SK-N-SH treated with all-trans-retinoic acid at 6 μM for 48 hours (cell line): ENCODE data around the gene FOXO3.
"Not testable (repeated sequence)": the region's sequence is repeated elsewhere in the genome, so short reads cannot be mapped to it uniquely, and the experiment has no call there.

Experiments
- ATAC-seq: fragments of 200-7000 bp; cut with Tn5 transposase; 3 replicates; pipeline ENCODE4 v1.9.1; 2020; ENCODE audit warnings: mild to moderate bottlenecking, moderate library complexity
- ARNTL ChIP-seq: fragments of 450-650 bp; formaldehyde crosslinking; IDR thresholded peaks from 2 replicates; pipeline ENCODE4 v1.5.0; 2020; ENCODE audit warnings: low read depth, mild to moderate bottlenecking, moderate library complexity, borderline replicate concordance
- BACH2 ChIP-seq: fragments of 250-450 bp; sonication (Bioruptor Pico); IDR thresholded peaks from 2 replicates; pipeline ENCODE4 v1.9.0; 2021; ENCODE audit warnings: mild to moderate bottlenecking, borderline replicate concordance
- CREB5 ChIP-seq: fragments of 250-450 bp; sonication (Bioruptor Pico); IDR thresholded peaks from 2 replicates; pipeline ENCODE4 v1.5.1; 2020; ENCODE audit warnings: low read depth, mild to moderate bottlenecking, moderate library complexity
- CSDC2 ChIP-seq: fragments of 250-450 bp; sonication (Bioruptor Pico); IDR thresholded peaks from 2 replicates; pipeline ENCODE4 v1.5.0; 2020; ENCODE audit warnings: mild to moderate bottlenecking, moderate library complexity
- ESRRG ChIP-seq: fragments of 250-450 bp; sonication (Bioruptor Pico); IDR thresholded peaks from 2 replicates; pipeline ENCODE4 v1.6.1; 2021; ENCODE audit warnings: mild to moderate bottlenecking
- GLIS3 ChIP-seq: fragments of 250-450 bp; sonication (Bioruptor Pico); IDR thresholded peaks from 2 replicates; pipeline ENCODE4 v1.5.0; 2020; ENCODE audit warnings: mild to moderate bottlenecking, moderate library complexity
- ISL1 ChIP-seq: fragments of 250-450 bp; sonication (Bioruptor Pico); IDR thresholded peaks from 2 replicates; pipeline ENCODE4 v2.1.2; 2022; ENCODE audit warnings: mild to moderate bottlenecking, moderate library complexity
- OSR1 ChIP-seq: fragments of 250-450 bp; sonication (Bioruptor Pico); IDR thresholded peaks from 2 replicates; pipeline ENCODE4 v1.8.0; 2022; ENCODE audit warnings: moderate library complexity, mild to moderate bottlenecking, inconsistent platforms
- PATZ1 ChIP-seq: fragments of 250-450 bp; sonication (Bioruptor Pico); IDR thresholded peaks from 2 replicates; pipeline ENCODE4 v1.8.0; 2020; ENCODE audit warnings: mild to moderate bottlenecking, moderate library complexity, borderline replicate concordance
- PPARA ChIP-seq: fragments of 250-450 bp; sonication (Bioruptor Pico); IDR thresholded peaks from 2 replicates; pipeline ENCODE4 v1.5.0; 2020; ENCODE audit warnings: mild to moderate bottlenecking, borderline replicate concordance
- RARB ChIP-seq: fragments of 250-450 bp; sonication (Bioruptor Pico); IDR thresholded peaks from 2 replicates; pipeline ENCODE4 v1.8.0; 2021; ENCODE audit warnings: mild to moderate bottlenecking, moderate library complexity
- SNAI2 ChIP-seq: fragments of 250-450 bp; sonication (Bioruptor Pico); IDR thresholded peaks from 2 replicates; pipeline ENCODE4 v1.5.0; 2020; ENCODE audit warnings: mild to moderate bottlenecking, moderate library complexity
- TCF4 ChIP-seq: fragments of 250-450 bp; sonication (Bioruptor Pico); IDR thresholded peaks from 2 replicates; pipeline ENCODE4 v1.8.0; 2021; ENCODE audit warnings: mild to moderate bottlenecking, moderate library complexity, borderline replicate concordance
- TSHZ2 ChIP-seq: fragments of 250-450 bp; sonication (Bioruptor Pico); IDR thresholded peaks from 2 replicates; pipeline ENCODE4 v1.5.0; 2020; ENCODE audit warnings: mild to moderate bottlenecking, moderate library complexity
- ZC3H10 ChIP-seq: fragments of 250-450 bp; sonication (Bioruptor Pico); IDR thresholded peaks from 2 replicates; pipeline ENCODE4 v1.5.1; 2021; ENCODE audit warnings: mild to moderate bottlenecking, moderate library complexity
- ZFP3 ChIP-seq: fragments of 250-450 bp; sonication (Bioruptor Pico); IDR thresholded peaks from 2 replicates; pipeline ENCODE4 v1.5.0; 2020; ENCODE audit warnings: mild to moderate bottlenecking, moderate library complexity
- ZFP30 ChIP-seq: fragments of 450-650 bp; formaldehyde crosslinking; IDR thresholded peaks from 2 replicates; pipeline ENCODE4 v1.5.0; 2022; ENCODE audit warnings: mild to moderate bottlenecking, moderate library complexity
- ZNF565 ChIP-seq: fragments of 450-650 bp; formaldehyde crosslinking; conservative IDR thresholded peaks from 2 replicates; pipeline ENCODE4 v1.5.0; 2020; ENCODE audit warnings: low read depth, mild to moderate bottlenecking, moderate library complexity
- ZNF70 ChIP-seq: fragments of 450-650 bp; formaldehyde crosslinking; IDR thresholded peaks from 2 replicates; pipeline ENCODE4 v1.5.0; 2020; ENCODE audit warnings: mild to moderate bottlenecking, moderate library complexity

The FOXO3 gene

GRCh38 chr6:108528878-108529277 lies 31.8 kb upstream of the FOXO3 start (continued):
- TF ChIP-seq ZFP30 (no peak), RARB (no peak)

- no peak for TF ChIP-seq ESRRG (CRISPR knock-in tag)
- no peak for TF ChIP-seq PATZ1 (CRISPR knock-in tag)
- TF ChIP-seq ZNF70, result no peak
- TF ChIP-seq CSDC2 (CRISPR knock-in tag), result no peak
- TF ChIP-seq ARNTL (CRISPR knock-in tag), result no peak
- no peak for TF ChIP-seq SNAI2 (CRISPR knock-in tag)
- no peak for TF ChIP-seq GLIS3 (CRISPR knock-in tag)
- TF ChIP-seq ZFP3, result no peak
- TF ChIP-seq TCF4, result no peak
- TF ChIP-seq ZNF565, result no peak
- TF ChIP-seq TSHZ2 (CRISPR knock-in tag), result no peak
- no peak for ATAC-seq
Measured at GRCh38 chr6:108531332-108531731, 29.4 kb upstream of the FOXO3 start.

GRCh38 chr6:108535114-108535742 lies 25.5 kb upstream of the FOXO3 start:
- TF ChIP-seq CREB5 (no peak), PATZ1 (CRISPR knock-in tag) (no peak), ZC3H10 (CRISPR knock-in tag) (no peak), ISL1 (CRISPR knock-in tag) (no peak), OSR1 (no peak), CSDC2 (CRISPR knock-in tag) (no peak), RARB (no peak), PPARA (CRISPR knock-in tag) (no peak), BACH2 (CRISPR knock-in tag) (no peak), ESRRG (CRISPR knock-in tag) (no peak)
- TF ChIP-seq, all 23 proteins: peak for 0
- no peak for ATAC-seq

DNA sequence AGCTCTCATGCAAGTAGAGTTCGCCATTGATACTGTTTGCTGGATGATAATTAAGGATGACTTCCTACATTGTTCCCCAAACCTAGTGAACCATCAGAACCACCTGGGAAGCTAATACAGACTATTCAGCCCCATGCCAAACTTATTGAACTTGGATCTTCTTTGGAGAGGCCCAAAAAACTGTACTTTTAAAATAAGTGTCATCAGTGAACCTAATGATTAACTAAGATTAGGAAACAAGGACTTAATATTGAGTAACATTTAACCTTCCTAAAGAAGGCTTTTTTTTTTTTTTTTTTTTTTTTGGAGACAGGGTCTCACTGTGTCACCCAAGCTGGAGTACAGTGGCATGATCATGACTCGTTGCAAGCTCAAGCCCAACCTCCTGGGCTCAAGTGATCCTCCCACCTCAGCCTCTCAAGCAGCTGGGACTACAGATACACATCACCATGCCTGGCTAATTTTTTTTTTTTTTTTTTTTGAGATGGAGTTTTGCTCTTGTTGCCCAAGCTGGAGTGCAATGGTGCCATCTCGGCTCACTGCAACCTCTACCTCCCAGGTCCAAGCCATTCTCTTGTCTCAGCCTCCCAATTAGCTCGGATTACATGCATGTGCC lies 24.7 kb upstream of the FOXO3 start:
- ATAC-seq, result not testable (repeated sequence)
